Measurements from ENCODE around the gene HEXIM2. TPM values are rescaled to one million over a fixed set of nuclear protein-coding genes. Genes with fewer than 3 reads are reported as not detected.

Gene HEXIM2
- total and polyA plus RNA-seq, 2 of the 13 experiments (the other 11 are each of a cell fraction or from before 2014, with no cell fraction given), result 27.1 to 32.4 TPM

- TF ChIP-seq GMEB2 (CRISPR knock-in tag; IDR thresholded peaks at IDR 0.05; ENCODE audit: low read depth) (no peak), ATRX (CRISPR knock-in tag; IDR thresholded peaks at IDR 0.05; ENCODE audit: borderline replicate concordance) (no peak), ERF (CRISPR knock-in tag; IDR thresholded peaks at IDR 0.05) (no peak), POLR2A (IDR thresholded peaks at IDR 0.05; ENCODE audit: insufficient read depth in 1 of 2, low read depth in 2 of 2, low read length in 2 of 2) (no peak), ZNF44 (CRISPR knock-in tag; IDR thresholded peaks at IDR 0.05) (no peak), SATB2 (CRISPR knock-in tag; IDR thresholded peaks at IDR 0.05) (no peak), MAZ (IDR thresholded peaks at IDR 0.05; ENCODE audit: borderline replicate concordance, low read depth, low read length) (no peak), MAZ (CRISPR knock-in tag; IDR thresholded peaks at IDR 0.05; ENCODE audit: low read depth) (no peak), ZFP82 (CRISPR knock-in tag; IDR thresholded peaks at IDR 0.05; ENCODE audit: borderline replicate concordance) (no peak), PRMT3 (CRISPR knock-in tag; IDR thresholded peaks at IDR 0.05; ENCODE audit: borderline replicate concordance, low read depth) (0 out of 2 replicates have a peak, but pooled peaks have one; percentile 39), SP5 (CRISPR knock-in tag; IDR thresholded peaks at IDR 0.05; ENCODE audit: borderline replicate concordance, low read depth) (no peak; the same call in 1 of the 2 replicates), PPARG (CRISPR knock-in tag; conservative IDR thresholded peaks at IDR 0.05) (no peak), ZMAT3 (CRISPR knock-in tag; conservative IDR thresholded peaks at IDR 0.05) (no peak)
- TF ChIP-seq, protein P1, sequence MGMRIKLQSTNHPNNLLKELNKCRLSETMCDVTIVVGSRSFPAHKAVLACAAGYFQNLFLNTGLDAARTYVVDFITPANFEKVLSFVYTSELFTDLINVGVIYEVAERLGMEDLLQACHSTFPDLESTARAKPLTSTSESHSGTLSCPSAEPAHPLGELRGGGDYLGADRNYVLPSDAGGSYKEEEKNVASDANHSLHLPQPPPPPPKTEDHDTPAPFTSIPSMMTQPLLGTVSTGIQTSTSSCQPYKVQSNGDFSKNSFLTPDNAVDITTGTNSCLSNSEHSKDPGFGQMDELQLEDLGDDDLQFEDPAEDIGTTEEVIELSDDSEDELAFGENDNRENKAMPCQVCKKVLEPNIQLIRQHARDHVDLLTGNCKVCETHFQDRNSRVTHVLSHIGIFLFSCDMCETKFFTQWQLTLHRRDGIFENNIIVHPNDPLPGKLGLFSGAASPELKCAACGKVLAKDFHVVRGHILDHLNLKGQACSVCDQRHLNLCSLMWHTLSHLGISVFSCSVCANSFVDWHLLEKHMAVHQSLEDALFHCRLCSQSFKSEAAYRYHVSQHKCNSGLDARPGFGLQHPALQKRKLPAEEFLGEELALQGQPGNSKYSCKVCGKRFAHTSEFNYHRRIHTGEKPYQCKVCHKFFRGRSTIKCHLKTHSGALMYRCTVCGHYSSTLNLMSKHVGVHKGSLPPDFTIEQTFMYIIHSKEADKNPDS (CRISPR knock-in tag; IDR thresholded peaks at IDR 0.05), result no peak
- TF ChIP-seq, protein P2, sequence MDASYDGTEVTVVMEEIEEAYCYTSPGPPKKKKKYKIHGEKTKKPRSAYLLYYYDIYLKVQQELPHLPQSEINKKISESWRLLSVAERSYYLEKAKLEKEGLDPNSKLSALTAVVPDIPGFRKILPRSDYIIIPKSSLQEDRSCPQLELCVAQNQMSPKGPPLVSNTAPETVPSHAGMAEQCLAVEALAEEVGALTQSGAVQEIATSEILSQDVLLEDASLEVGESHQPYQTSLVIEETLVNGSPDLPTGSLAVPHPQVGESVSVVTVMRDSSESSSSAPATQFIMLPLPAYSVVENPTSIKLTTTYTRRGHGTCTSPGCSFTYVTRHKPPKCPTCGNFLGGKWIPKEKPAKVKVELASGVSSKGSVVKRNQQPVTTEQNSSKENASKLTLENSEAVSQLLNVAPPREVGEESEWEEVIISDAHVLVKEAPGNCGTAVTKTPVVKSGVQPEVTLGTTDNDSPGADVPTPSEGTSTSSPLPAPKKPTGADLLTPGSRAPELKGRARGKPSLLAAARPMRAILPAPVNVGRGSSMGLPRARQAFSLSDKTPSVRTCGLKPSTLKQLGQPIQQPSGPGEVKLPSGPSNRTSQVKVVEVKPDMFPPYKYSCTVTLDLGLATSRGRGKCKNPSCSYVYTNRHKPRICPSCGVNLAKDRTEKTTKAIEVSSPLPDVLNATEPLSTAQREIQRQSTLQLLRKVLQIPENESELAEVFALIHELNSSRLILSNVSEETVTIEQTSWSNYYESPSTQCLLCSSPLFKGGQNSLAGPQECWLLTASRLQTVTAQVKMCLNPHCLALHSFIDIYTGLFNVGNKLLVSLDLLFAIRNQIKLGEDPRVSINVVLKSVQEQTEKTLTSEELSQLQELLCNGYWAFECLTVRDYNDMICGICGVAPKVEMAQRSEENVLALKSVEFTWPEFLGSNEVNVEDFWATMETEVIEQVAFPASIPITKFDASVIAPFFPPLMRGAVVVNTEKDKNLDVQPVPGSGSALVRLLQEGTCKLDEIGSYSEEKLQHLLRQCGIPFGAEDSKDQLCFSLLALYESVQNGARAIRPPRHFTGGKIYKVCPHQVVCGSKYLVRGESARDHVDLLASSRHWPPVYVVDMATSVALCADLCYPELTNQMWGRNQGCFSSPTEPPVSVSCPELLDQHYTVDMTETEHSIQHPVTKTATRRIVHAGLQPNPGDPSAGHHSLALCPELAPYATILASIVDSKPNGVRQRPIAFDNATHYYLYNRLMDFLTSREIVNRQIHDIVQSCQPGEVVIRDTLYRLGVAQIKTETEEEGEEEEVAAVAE (CRISPR knock-in tag; IDR thresholded peaks at IDR 0.05; ENCODE audit: borderline replicate concordance), result no peak; the same call in 1 of the 2 replicates
- TF ChIP-seq, protein P3, sequence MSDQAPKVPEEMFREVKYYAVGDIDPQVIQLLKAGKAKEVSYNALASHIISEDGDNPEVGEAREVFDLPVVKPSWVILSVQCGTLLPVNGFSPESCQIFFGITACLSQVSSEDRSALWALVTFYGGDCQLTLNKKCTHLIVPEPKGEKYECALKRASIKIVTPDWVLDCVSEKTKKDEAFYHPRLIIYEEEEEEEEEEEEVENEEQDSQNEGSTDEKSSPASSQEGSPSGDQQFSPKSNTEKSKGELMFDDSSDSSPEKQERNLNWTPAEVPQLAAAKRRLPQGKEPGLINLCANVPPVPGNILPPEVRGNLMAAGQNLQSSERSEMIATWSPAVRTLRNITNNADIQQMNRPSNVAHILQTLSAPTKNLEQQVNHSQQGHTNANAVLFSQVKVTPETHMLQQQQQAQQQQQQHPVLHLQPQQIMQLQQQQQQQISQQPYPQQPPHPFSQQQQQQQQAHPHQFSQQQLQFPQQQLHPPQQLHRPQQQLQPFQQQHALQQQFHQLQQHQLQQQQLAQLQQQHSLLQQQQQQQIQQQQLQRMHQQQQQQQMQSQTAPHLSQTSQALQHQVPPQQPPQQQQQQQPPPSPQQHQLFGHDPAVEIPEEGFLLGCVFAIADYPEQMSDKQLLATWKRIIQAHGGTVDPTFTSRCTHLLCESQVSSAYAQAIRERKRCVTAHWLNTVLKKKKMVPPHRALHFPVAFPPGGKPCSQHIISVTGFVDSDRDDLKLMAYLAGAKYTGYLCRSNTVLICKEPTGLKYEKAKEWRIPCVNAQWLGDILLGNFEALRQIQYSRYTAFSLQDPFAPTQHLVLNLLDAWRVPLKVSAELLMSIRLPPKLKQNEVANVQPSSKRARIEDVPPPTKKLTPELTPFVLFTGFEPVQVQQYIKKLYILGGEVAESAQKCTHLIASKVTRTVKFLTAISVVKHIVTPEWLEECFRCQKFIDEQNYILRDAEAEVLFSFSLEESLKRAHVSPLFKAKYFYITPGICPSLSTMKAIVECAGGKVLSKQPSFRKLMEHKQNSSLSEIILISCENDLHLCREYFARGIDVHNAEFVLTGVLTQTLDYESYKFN (CRISPR knock-in tag; conservative IDR thresholded peaks at IDR 0.05), result no peak
Observed at GRCh38 chr17:45170931-45171337, 9.3 kb downstream of the HEXIM2 start (continued).
